PFSK-1 (cell line): Measurements from ENCODE around the gene MAB21L4.

Experiments
- FOXP2 ChIP-seq: optimal IDR thresholded peaks from 2 replicates; pipeline ENCODE3; 2011; ENCODE audit warnings: borderline replicate concordance, control low read depth, inconsistent platforms; ENCODE audit not compliant: insufficient read depth; ENCODE audit errors: extremely low read length, extremely low read depth
- POLR2AphosphoS5 ChIP-seq: IDR thresholded peaks from 2 replicates; pipeline ENCODE4 v1.6.1; 2012; ENCODE audit warnings: low read depth, mild to moderate bottlenecking, control low read depth, low read length, moderate library complexity
- REST ChIP-seq, 2 experiments: IDR thresholded peaks; 2 replicates each; pipeline versions ENCODE4 v1.6.1 to v1.8.0; 2011 to 2012; ENCODE audit warnings: low read depth in 2 of 2, low read length in 2 of 2, control low read depth in 1 of 2, inconsistent platforms in 1 of 2, mild to moderate bottlenecking in 1 of 2, moderate library complexity in 1 of 2; ENCODE audit not compliant: insufficient read depth in 1 of 2
- SIN3A ChIP-seq: IDR thresholded peaks from 2 replicates; pipeline ENCODE4 v1.6.1; 2012; ENCODE audit warnings: mild to moderate bottlenecking, low read length, moderate library complexity, borderline replicate concordance; ENCODE audit not compliant: insufficient read depth
- TAF1 ChIP-seq: IDR thresholded peaks from 2 replicates; pipeline ENCODE4 v1.6.1; 2012; ENCODE audit warnings: low read length, control low read depth, borderline replicate concordance; ENCODE audit not compliant: insufficient read depth

GRCh38 chr2:240869109-240869955 lies 26.6 kb downstream of the MAB21L4 start:
- TF ChIP-seq POLR2AphosphoS5 (no peak), TAF1 (no peak), FOXP2 (no peak), SIN3A (no peak), REST (IDR thresholded peaks at IDR 0.05; ENCODE audit: insufficient read depth in 1 of 2, low read depth in 2 of 2, low read length in 2 of 2) (no peak)
